A673 (cell line): Measurements from ENCODE around the gene CHRNB4. TPM values are rescaled to one million over a fixed set of nuclear protein-coding genes. Genes with fewer than 3 reads are reported as not detected.
A peak's percentile ranks its signal among the peaks of the same experiment; 100 is the strongest.

Experiments
- BruUV-seq: library from RNA; stranded (reverse); fragments of 400-500 nt; replicated peaks from 2 replicates; lab custom pipeline; 2021; lab: Mats Ljungman, UMichigan
- CTCF ChIA-PET: fragments of 300-600 bp; sonication (Branson Sonifier 250); formaldehyde crosslinking; loops from one replicate; lab custom pipeline; 2022; ENCODE audit warnings: antibody characterized with exemption; lab: Charles Lee
- POLR2A ChIA-PET: fragments of 300-600 bp; sonication (Branson Sonifier 250); formaldehyde crosslinking; loops from one replicate; lab custom pipeline; 2022; ENCODE audit warnings: antibody characterized with exemption; ENCODE audit not compliant: low non-redundant PET; lab: Charles Lee
- DNase-seq: peaks from one replicate; pipeline ENCODE4 v3.0.0-alpha.2; 2015; ENCODE audit warnings: low spot score
- H3K27ac ChIP-seq: fragments of 200-600 bp; sonication (generic); 2 replicates; pipeline ENCODE4 v1.5.1; 2016; ENCODE audit warnings: mixed run types, low read depth, mild to moderate bottlenecking, mixed read lengths, antibody characterized with exemption, low read length; ENCODE audit not compliant: poor library complexity, severe bottlenecking
- H3K27me3 ChIP-seq: fragments of 200-600 bp; sonication (generic); replicated peaks from 2 replicates; pipeline ENCODE4 v1.6.1; 2017; ENCODE audit warnings: mixed run types, low read depth, mild to moderate bottlenecking, mixed read lengths, antibody characterized with exemption, low read length; ENCODE audit not compliant: insufficient read depth, poor library complexity
- H3K36me3 ChIP-seq: fragments of 200-600 bp; sonication (generic); 2 replicates; pipeline ENCODE4 v1.6.1; 2016; ENCODE audit warnings: mixed run types, mild to moderate bottlenecking, mixed read lengths, antibody characterized with exemption, low read length; ENCODE audit not compliant: insufficient read depth, poor library complexity, severe bottlenecking
- H3K4me1 ChIP-seq: fragments of 200-600 bp; sonication (generic); 2 replicates; pipeline ENCODE4 v1.6.1; 2017; ENCODE audit warnings: mixed run types, mild to moderate bottlenecking, mixed read lengths, antibody characterized with exemption, low read length; ENCODE audit not compliant: insufficient read depth, poor library complexity, severe bottlenecking
- H3K4me3 ChIP-seq: fragments of 200-600 bp; sonication (generic); 2 replicates; pipeline ENCODE4 v1.5.1; 2016; ENCODE audit warnings: low read depth, mixed run types, mild to moderate bottlenecking, mixed read lengths, low read length; ENCODE audit not compliant: poor library complexity, severe bottlenecking
- H3K9me3 ChIP-seq: fragments of 200-600 bp; sonication (generic); 2 replicates; pipeline ENCODE4 v1.6.1; 2016; ENCODE audit warnings: mixed run types, low read depth, mild to moderate bottlenecking, mixed read lengths, antibody characterized with exemption, low read length; ENCODE audit not compliant: poor library complexity, severe bottlenecking
- CTCF ChIP-seq: fragments of 300-800, 200-600 bp; sonication (generic); conservative IDR thresholded peaks from 2 replicates; pipeline ENCODE4 v1.5.1; 2017; ENCODE audit warnings: low read depth, mild to moderate bottlenecking, antibody characterized with exemption, low read length, moderate library complexity, mixed read lengths
- EZH2 ChIP-seq: fragments of 200-600 bp; sonication (generic); IDR thresholded peaks from 2 replicates; pipeline ENCODE4 v1.6.1; 2017; ENCODE audit warnings: borderline replicate concordance, low read depth, mild to moderate bottlenecking, mixed read lengths, antibody characterized with exemption, low read length; ENCODE audit not compliant: poor library complexity, severe bottlenecking
- intact Hi-C: fragments of 100-400 bp; cut with micrococcal nuclease; formaldehyde crosslinking; loops from one replicate; pipeline ENCODE4 v1.10.0; 2022; ENCODE audit not compliant: unreplicated experiment
- total RNA-seq: library from RNA; stranded (reverse); gene quantifications from 2 replicates; pipeline ENCODE4 v1.2.3, GENCODE V29; 2021

The CHRNB4 gene
- total RNA-seq, 1 experiment from 2014 or later, result not detected

- no peaks in the 10 kb centered on the region for H3K4me1 ChIP-seq
- BruUV-seq, result no TSS peak
- H3K4me3 ChIP-seq, result peak within 1 kb of the TSS; percentile 24
- no peak within 1 kb of the TSS for H3K27ac ChIP-seq
- H3K36me3 ChIP-seq, result no peaks in the 10 kb centered on the region
- intact Hi-C loops, result no loop called here
- TF ChIP-seq EZH2 (peak; percentile 98), CTCF (no peak)
- DNase-seq, result no peak
- POLR2A ChIA-PET, result no interaction called here
- CTCF ChIA-PET, result interaction anchor here (0.6 kb wide), 1 partner anchor 15 kb away, joined by 4 read pairs; no protein-coding TSS in a partner anchor
- peaks cover 72% of the 10 kb centered on the region for H3K27me3 ChIP-seq
- no peaks in the 10 kb centered on the region for H3K9me3 ChIP-seq
Observed at GRCh38 chr15:78620527-78621421, 20.2 kb downstream of the CHRNB4 start, which contains the start of gene CHRNA3. Gene CHRNA3 (minus strand): TSS chr15:78620996. CDS start chr15:78620794, 202 bp downstream.

GRCh38 chr15:78620021-78620526, 20.9 kb downstream of the CHRNB4 start:
- no TSS peak for BruUV-seq
- ChIA-PET POLR2A (no interaction called here), CTCF (interaction anchor here (0.6 kb wide), 1 partner anchor 14 kb away, joined by 4 read pairs; no protein-coding TSS in a partner anchor)
- Histone ChIP-seq H3K9me3 (no peaks in the 10 kb centered on the region), H3K4me3 (peak overlapping the region; percentile 24), H3K4me1 (no peaks in the 10 kb centered on the region), H3K27me3 (peaks cover 65% of the 10 kb centered on the region), H3K27ac (no peak overlapping the region), H3K36me3 (no peaks in the 10 kb centered on the region)
- peak; percentile 40 for DNase-seq
- intact Hi-C loops, result no loop called here
- TF ChIP-seq CTCF (peak; percentile 42), EZH2 (peak; percentile 98)

- no TSS peak for BruUV-seq
- DNase-seq, result no peak
- intact Hi-C loops, result no loop called here
- no peak for TF ChIP-seq EZH2
- H3K4me1 ChIP-seq, result no peaks in the 10 kb centered on the region
- CTCF ChIA-PET, result no interaction called here
- no peaks in the 10 kb centered on the region for H3K36me3 ChIP-seq
- H3K27me3 ChIP-seq, result peaks cover 58% of the 10 kb centered on the region
- POLR2A ChIA-PET, result no interaction called here
- H3K9me3 ChIP-seq, result no peaks in the 10 kb centered on the region
- no peak overlapping the region for H3K4me3 ChIP-seq
- H3K27ac ChIP-seq, result no peak overlapping the region
Observed at GRCh38 chr15:78619022-78619950, 21.7 kb downstream of the CHRNB4 start.
